ENCODE results near the gene COBL.

COBL gene

GRCh38 chr7:51261117-51261835, 55.3 kb downstream of the COBL start:
- Histone ChIP-seq H3K9me3 (ENCODE audit: control insufficient read depth in 2 of 2, low read length in 2 of 2) (no peaks in the 10 kb centered on the region), H3K9ac (ENCODE audit: low read length in 2 of 2) (no peak overlapping the region), H3K27me3 (ENCODE audit: control insufficient read depth in 1 of 2, insufficient read depth in 2 of 2, low read length in 2 of 2) (no peaks in the 10 kb centered on the region), H3K36me3 (ENCODE audit: control insufficient read depth in 2 of 2, insufficient read depth in 2 of 2, low read length in 2 of 2) (no peaks in the 10 kb centered on the region), H3K27ac (ENCODE audit: low read length) (no peak overlapping the region), H3K4me1 (ENCODE audit: control insufficient read depth, insufficient read depth, low read length) (peaks cover 3% of the 10 kb centered on the region), H3K4me3 (ENCODE audit: low read length in 2 of 2) (no peak overlapping the region)

- no peak overlapping the region for H3K9ac ChIP-seq (ENCODE audit: low read length in 2 of 2)
- no peak overlapping the region for H3K27ac ChIP-seq (ENCODE audit: low read length)
- no peaks in the 10 kb centered on the region for H3K36me3 ChIP-seq (ENCODE audit: control insufficient read depth in 2 of 2, insufficient read depth in 2 of 2, low read length in 2 of 2)
- no peak overlapping the region for H3K4me3 ChIP-seq (ENCODE audit: low read length in 2 of 2)
- H3K4me1 ChIP-seq (ENCODE audit: control insufficient read depth, insufficient read depth, low read length), result peaks cover 3% of the 10 kb centered on the region
- no peaks in the 10 kb centered on the region for H3K9me3 ChIP-seq (ENCODE audit: control insufficient read depth in 2 of 2, low read length in 2 of 2)
- H3K27me3 ChIP-seq (ENCODE audit: control insufficient read depth in 1 of 2, insufficient read depth in 2 of 2, low read length in 2 of 2), result no peaks in the 10 kb centered on the region
Measured at GRCh38 chr7:51260516-51260915, 56.1 kb downstream of the COBL start.

- Histone ChIP-seq H3K4me1 (ENCODE audit: control insufficient read depth, insufficient read depth, low read length) (peaks cover 3% of the 10 kb centered on the region), H3K27ac (ENCODE audit: low read length) (no peak overlapping the region)
Measured at GRCh38 chr7:51259766-51260165, 56.8 kb downstream of the COBL start.

GRCh38 chr7:51256916-51257315, 59.7 kb downstream of the COBL start:
- Histone ChIP-seq H3K27ac (ENCODE audit: low read length) (no peak overlapping the region), H3K9me3 (ENCODE audit: control insufficient read depth in 2 of 2, low read length in 2 of 2) (no peaks in the 10 kb centered on the region), H3K36me3 (ENCODE audit: control insufficient read depth in 2 of 2, insufficient read depth in 2 of 2, low read length in 2 of 2) (no peaks in the 10 kb centered on the region), H3K4me1 (ENCODE audit: control insufficient read depth, insufficient read depth, low read length) (no peaks in the 10 kb centered on the region), H3K27me3 (ENCODE audit: control insufficient read depth in 1 of 2, insufficient read depth in 2 of 2, low read length in 2 of 2) (no peaks in the 10 kb centered on the region), H3K4me3 (ENCODE audit: low read length in 2 of 2) (no peak overlapping the region), H3K9ac (ENCODE audit: low read length in 2 of 2) (no peak overlapping the region)

More at GRCh38 chr7:51259766-51260165, 56.8 kb downstream of the COBL start:
- Histone ChIP-seq H3K9me3 (ENCODE audit: control insufficient read depth in 2 of 2, low read length in 2 of 2) (no peaks in the 10 kb centered on the region), H3K4me3 (ENCODE audit: low read length in 2 of 2) (no peak overlapping the region), H3K9ac (ENCODE audit: low read length in 2 of 2) (no peak overlapping the region), H3K36me3 (ENCODE audit: control insufficient read depth in 2 of 2, insufficient read depth in 2 of 2, low read length in 2 of 2) (no peaks in the 10 kb centered on the region), H3K27me3 (ENCODE audit: control insufficient read depth in 1 of 2, insufficient read depth in 2 of 2, low read length in 2 of 2) (no peaks in the 10 kb centered on the region)

GRCh38 chr7:51256209-51256781, 60.3 kb downstream of the COBL start:
- Histone ChIP-seq H3K9ac (ENCODE audit: low read length in 2 of 2) (no peak overlapping the region), H3K4me3 (ENCODE audit: low read length in 2 of 2) (no peak overlapping the region), H3K27ac (ENCODE audit: low read length) (no peak overlapping the region)

GRCh38 chr7:51255536-51256208, 60.9 kb downstream of the COBL start:
- H3K36me3 ChIP-seq (ENCODE audit: control insufficient read depth in 2 of 2, insufficient read depth in 2 of 2, low read length in 2 of 2), result no peaks in the 10 kb centered on the region
- no peaks in the 10 kb centered on the region for H3K27me3 ChIP-seq (ENCODE audit: control insufficient read depth in 1 of 2, insufficient read depth in 2 of 2, low read length in 2 of 2)
- no peak overlapping the region for H3K9ac ChIP-seq (ENCODE audit: low read length in 2 of 2)
- H3K27ac ChIP-seq (ENCODE audit: low read length), result no peak overlapping the region
- no peaks in the 10 kb centered on the region for H3K4me1 ChIP-seq (ENCODE audit: control insufficient read depth, insufficient read depth, low read length)
- H3K4me3 ChIP-seq (ENCODE audit: low read length in 2 of 2), result no peak overlapping the region
- no peaks in the 10 kb centered on the region for H3K9me3 ChIP-seq (ENCODE audit: control insufficient read depth in 2 of 2, low read length in 2 of 2)

More at GRCh38 chr7:51256209-51256781, 60.3 kb downstream of the COBL start:
- H3K4me1 ChIP-seq (ENCODE audit: control insufficient read depth, insufficient read depth, low read length), result no peaks in the 10 kb centered on the region
- H3K36me3 ChIP-seq (ENCODE audit: control insufficient read depth in 2 of 2, insufficient read depth in 2 of 2, low read length in 2 of 2), result no peaks in the 10 kb centered on the region
- H3K9me3 ChIP-seq (ENCODE audit: control insufficient read depth in 2 of 2, low read length in 2 of 2), result no peaks in the 10 kb centered on the region
- H3K27me3 ChIP-seq (ENCODE audit: control insufficient read depth in 1 of 2, insufficient read depth in 2 of 2, low read length in 2 of 2), result no peaks in the 10 kb centered on the region

GRCh38 chr7:51255036-51255435, 61.6 kb downstream of the COBL start:
- H3K9me3 ChIP-seq (ENCODE audit: control insufficient read depth in 2 of 2, low read length in 2 of 2), result no peaks in the 10 kb centered on the region
- H3K4me1 ChIP-seq (ENCODE audit: control insufficient read depth, insufficient read depth, low read length), result no peaks in the 10 kb centered on the region
- no peak overlapping the region for H3K27ac ChIP-seq (ENCODE audit: low read length)
- no peaks in the 10 kb centered on the region for H3K36me3 ChIP-seq (ENCODE audit: control insufficient read depth in 2 of 2, insufficient read depth in 2 of 2, low read length in 2 of 2)
- no peaks in the 10 kb centered on the region for H3K27me3 ChIP-seq (ENCODE audit: control insufficient read depth in 1 of 2, insufficient read depth in 2 of 2, low read length in 2 of 2)
- no peak overlapping the region for H3K9ac ChIP-seq (ENCODE audit: low read length in 2 of 2)
- H3K4me3 ChIP-seq (ENCODE audit: low read length in 2 of 2), result no peak overlapping the region

GRCh38 chr7:51253157-51253556, 63.5 kb downstream of the COBL start:
- H3K36me3 ChIP-seq (ENCODE audit: control insufficient read depth in 2 of 2, insufficient read depth in 2 of 2, low read length in 2 of 2), result no peaks in the 10 kb centered on the region
- no peak overlapping the region for H3K27ac ChIP-seq (ENCODE audit: low read length)
- no peaks in the 10 kb centered on the region for H3K27me3 ChIP-seq (ENCODE audit: control insufficient read depth in 1 of 2, insufficient read depth in 2 of 2, low read length in 2 of 2)
- no peak overlapping the region for H3K9ac ChIP-seq (ENCODE audit: low read length in 2 of 2)
- H3K4me3 ChIP-seq (ENCODE audit: low read length in 2 of 2), result no peak overlapping the region
- no peaks in the 10 kb centered on the region for H3K9me3 ChIP-seq (ENCODE audit: control insufficient read depth in 2 of 2, low read length in 2 of 2)
- no peaks in the 10 kb centered on the region for H3K4me1 ChIP-seq (ENCODE audit: control insufficient read depth, insufficient read depth, low read length)

- H3K9ac ChIP-seq (ENCODE audit: low read length in 2 of 2), result no peak overlapping the region
- H3K4me3 ChIP-seq (ENCODE audit: low read length in 2 of 2), result no peak overlapping the region
- H3K4me1 ChIP-seq (ENCODE audit: control insufficient read depth, insufficient read depth, low read length), result peaks cover 1% of the 10 kb centered on the region
- no peaks in the 10 kb centered on the region for H3K9me3 ChIP-seq (ENCODE audit: control insufficient read depth in 2 of 2, low read length in 2 of 2)
- no peaks in the 10 kb centered on the region for H3K36me3 ChIP-seq (ENCODE audit: control insufficient read depth in 2 of 2, insufficient read depth in 2 of 2, low read length in 2 of 2)
- no peaks in the 10 kb centered on the region for H3K27me3 ChIP-seq (ENCODE audit: control insufficient read depth in 1 of 2, insufficient read depth in 2 of 2, low read length in 2 of 2)
- H3K27ac ChIP-seq (ENCODE audit: low read length), result no peak overlapping the region
Measured at GRCh38 chr7:51251290-51251689, 65.3 kb downstream of the COBL start.

- no peak overlapping the region for H3K4me3 ChIP-seq (ENCODE audit: low read length in 2 of 2)
- H3K9me3 ChIP-seq (ENCODE audit: control insufficient read depth in 2 of 2, low read length in 2 of 2), result no peaks in the 10 kb centered on the region
- H3K36me3 ChIP-seq (ENCODE audit: control insufficient read depth in 2 of 2, insufficient read depth in 2 of 2, low read length in 2 of 2), result no peaks in the 10 kb centered on the region
- H3K9ac ChIP-seq (ENCODE audit: low read length in 2 of 2), result no peak overlapping the region
- H3K27ac ChIP-seq (ENCODE audit: low read length), result no peak overlapping the region
- no peaks in the 10 kb centered on the region for H3K27me3 ChIP-seq (ENCODE audit: control insufficient read depth in 1 of 2, insufficient read depth in 2 of 2, low read length in 2 of 2)
- H3K4me1 ChIP-seq (ENCODE audit: control insufficient read depth, insufficient read depth, low read length), result peaks cover 4% of the 10 kb centered on the region
Measured at GRCh38 chr7:51250512-51250911, 66.1 kb downstream of the COBL start.

GRCh38 chr7:51249991-51250390, 66.6 kb downstream of the COBL start:
- H3K27ac ChIP-seq (ENCODE audit: low read length), result no peak overlapping the region
- H3K4me3 ChIP-seq (ENCODE audit: low read length in 2 of 2), result no peak overlapping the region
- H3K4me1 ChIP-seq (ENCODE audit: control insufficient read depth, insufficient read depth, low read length), result peaks cover 4% of the 10 kb centered on the region
- H3K9me3 ChIP-seq (ENCODE audit: control insufficient read depth in 2 of 2, low read length in 2 of 2), result no peaks in the 10 kb centered on the region
- H3K36me3 ChIP-seq (ENCODE audit: control insufficient read depth in 2 of 2, insufficient read depth in 2 of 2, low read length in 2 of 2), result no peaks in the 10 kb centered on the region
- no peaks in the 10 kb centered on the region for H3K27me3 ChIP-seq (ENCODE audit: control insufficient read depth in 1 of 2, insufficient read depth in 2 of 2, low read length in 2 of 2)
- no peak overlapping the region for H3K9ac ChIP-seq (ENCODE audit: low read length in 2 of 2)
